ENCODE results near the gene CD83.

DNA sequence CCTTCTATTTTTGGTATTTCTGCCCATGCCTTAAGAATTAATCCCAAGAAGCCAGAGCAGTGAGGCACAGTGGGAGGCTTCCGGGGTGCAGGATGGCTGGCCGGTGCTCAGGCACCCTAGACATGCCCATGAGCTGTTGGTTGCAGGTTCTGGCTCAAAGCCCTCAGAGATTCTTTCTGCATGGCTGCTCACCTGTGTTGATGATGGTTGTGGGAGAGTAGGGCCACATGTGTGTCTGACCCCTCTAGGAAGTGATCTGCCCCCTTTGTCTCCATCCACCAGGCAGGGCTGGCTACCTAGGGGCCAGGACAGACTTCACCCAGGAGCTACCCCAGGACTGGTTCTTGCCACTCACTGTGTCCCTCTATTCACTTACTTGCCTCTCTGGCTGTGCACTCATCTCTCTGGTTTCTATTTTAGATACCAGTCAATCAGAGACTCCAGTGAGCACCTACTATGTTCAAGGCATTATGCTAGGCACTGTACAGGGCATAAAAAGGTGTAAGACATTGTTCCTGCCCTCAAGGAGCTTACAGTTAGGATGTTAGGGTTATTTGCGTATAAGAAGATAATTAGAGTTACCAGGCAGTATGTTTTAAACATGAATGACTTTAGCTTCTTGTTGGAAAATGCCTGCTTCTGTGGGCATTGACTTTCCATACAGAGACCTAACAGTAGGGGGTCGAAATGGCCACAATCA is 16.8 kb downstream of the CD83 start:
- TF ChIP-seq, protein P1, sequence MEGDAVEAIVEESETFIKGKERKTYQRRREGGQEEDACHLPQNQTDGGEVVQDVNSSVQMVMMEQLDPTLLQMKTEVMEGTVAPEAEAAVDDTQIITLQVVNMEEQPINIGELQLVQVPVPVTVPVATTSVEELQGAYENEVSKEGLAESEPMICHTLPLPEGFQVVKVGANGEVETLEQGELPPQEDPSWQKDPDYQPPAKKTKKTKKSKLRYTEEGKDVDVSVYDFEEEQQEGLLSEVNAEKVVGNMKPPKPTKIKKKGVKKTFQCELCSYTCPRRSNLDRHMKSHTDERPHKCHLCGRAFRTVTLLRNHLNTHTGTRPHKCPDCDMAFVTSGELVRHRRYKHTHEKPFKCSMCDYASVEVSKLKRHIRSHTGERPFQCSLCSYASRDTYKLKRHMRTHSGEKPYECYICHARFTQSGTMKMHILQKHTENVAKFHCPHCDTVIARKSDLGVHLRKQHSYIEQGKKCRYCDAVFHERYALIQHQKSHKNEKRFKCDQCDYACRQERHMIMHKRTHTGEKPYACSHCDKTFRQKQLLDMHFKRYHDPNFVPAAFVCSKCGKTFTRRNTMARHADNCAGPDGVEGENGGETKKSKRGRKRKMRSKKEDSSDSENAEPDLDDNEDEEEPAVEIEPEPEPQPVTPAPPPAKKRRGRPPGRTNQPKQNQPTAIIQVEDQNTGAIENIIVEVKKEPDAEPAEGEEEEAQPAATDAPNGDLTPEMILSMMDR (IDR thresholded peaks at IDR 0.05): no peak
- TF ChIP-seq ZFX (IDR thresholded peaks at IDR 0.05; ENCODE audit: borderline replicate concordance): no peak

All from 22Rv1 (cell line).